Stimulated activated CD4-positive, alpha-beta T cell treated with anti-CD3 and anti-CD28 coated beads, Interleukin-12 subunit alpha, Interleukin-12 subunit beta, amount 100 ng/mL, for 24 hours (primary cell): ENCODE results near the gene TBATA.

ENCODE experiments used
- DNase-seq, 2 experiments: peaks; one replicate each; pipeline ENCODE4 v3.0.0-alpha.2; 2020; ENCODE audit warnings: low read depth in 2 of 2

TBATA gene

DNA sequence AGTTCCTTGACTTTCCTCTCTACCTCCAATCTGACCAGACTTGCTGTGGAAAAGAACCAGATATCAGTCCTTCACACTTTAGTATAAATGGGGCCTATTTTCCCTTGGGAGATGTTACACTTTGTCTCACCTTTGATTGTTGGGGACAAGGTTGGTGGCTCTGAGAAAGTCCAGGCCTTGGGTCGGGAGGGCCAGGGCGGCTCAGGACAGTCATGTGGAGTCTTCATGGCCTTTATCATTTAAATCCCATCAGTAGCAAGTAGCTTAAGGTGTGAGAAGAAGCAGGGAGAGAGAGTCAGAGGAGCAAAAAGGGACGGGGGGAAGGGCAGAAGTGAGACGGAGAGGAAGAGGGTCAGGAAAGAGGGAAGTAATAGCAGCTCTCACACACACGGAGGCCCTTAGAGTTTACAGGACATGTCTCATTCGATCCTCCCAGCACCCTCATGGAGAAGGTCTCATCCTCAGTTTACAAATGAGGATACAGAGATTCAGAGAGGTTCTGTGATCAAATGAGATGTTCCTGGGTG lies 40.5 kb downstream of the TBATA start:
- DNase-seq: no peak

GRCh38 chr10:70743879-70744278 lies 41.3 kb downstream of the TBATA start:
- DNase-seq: no peak

DNA sequence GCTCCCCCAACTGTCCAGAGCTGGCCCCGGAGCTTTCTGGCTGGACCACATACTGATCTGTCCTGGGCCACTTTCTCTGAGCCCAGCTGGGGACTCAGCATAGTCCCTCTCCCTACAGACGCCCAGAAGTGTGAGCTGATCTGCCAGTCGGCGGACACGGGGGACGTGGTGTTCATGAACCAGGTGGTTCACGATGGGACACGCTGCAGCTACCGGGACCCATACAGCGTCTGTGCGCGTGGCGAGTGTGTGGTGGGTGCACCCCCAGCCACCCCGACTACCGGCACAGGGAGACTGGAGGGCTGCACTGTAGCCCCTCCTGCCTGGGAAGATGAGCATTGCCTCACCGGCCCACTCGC lies 41.8 kb downstream of the TBATA start:
- DNase-seq: no peak

DNA sequence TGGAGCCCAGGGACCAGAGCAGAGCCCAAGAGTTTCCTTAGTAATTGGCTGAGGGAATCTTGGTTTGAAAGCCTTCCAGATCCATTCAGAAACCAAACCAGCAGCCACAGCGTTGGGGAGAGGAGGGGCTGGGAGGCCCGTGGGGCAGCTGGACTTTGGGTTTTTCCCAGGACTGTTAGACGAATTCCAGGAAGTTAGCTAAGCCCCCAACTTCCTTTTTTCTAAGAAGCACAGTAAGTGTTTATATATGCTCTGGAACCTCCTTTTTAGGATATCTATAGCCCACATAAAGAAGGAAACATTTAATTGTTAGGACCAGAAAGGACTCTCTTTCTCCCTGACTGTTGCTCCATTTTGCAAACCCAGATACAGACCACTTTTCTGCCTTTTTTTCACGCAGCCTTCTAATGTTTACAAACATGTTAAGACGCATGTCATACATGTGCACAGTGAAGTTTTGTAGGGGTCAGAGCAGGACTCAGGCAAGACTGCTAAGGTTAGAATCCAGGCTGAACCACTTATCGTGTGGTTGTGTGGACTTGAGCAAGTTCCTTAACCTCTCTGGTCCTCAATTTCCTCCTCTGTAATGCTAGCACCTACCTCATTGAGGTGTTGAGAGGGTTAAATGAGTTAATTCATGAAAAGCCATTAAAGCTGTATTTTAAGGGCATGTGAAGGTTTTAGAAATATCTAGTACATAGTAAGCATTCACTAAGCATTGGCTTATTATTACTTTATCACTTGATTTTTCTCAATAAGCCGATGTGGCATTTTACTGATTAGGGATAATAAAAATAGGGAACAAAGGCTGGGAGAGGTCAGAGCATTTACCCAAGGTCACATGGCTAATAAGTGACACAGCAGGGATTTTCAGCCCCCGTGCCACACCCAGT lies 42.4 kb downstream of the TBATA start:
- no peak for DNase-seq

DNA sequence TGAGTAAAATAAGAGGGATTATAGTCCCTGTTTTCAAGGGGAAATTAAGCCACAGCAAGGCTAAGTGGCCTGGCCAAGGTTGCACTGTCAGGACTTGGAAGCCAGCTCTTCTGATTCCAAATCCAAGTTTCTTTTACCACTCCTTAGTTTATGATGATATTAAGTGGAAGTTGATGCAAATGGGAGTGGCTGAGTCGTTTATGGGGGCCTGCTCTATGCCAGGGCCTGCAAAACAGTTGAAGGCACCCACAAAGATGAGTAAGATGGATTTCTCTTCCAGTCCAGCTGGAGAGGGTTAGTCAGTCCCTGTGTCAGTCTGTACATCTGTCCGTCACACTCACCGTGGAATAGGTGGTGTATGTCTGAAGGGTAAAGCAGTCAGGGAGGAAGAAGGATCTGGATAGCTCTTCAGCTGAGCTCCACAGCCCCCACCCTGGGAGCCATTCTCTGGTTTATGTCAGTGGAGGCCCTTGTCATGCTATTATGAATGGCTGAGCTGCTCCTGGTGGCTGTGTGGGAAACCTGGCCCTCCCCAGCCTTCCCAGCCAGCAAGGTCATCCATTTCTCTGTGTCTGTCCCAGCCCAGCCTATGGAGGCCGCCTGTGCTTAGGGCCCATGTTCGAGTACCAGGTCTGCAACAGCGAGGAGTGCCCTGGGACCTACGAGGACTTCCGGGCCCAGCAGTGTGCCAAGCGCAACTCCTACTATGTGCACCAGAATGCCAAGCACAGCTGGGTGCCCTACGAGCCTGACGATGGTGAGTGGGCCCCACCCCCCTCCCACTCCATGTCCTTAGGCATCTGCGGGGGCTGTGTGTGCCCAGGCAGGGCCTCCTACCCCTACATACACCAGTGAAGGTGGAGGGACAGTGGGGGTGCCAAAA lies 44.5 kb downstream of the TBATA start:
- DNase-seq: no peak

DNA sequence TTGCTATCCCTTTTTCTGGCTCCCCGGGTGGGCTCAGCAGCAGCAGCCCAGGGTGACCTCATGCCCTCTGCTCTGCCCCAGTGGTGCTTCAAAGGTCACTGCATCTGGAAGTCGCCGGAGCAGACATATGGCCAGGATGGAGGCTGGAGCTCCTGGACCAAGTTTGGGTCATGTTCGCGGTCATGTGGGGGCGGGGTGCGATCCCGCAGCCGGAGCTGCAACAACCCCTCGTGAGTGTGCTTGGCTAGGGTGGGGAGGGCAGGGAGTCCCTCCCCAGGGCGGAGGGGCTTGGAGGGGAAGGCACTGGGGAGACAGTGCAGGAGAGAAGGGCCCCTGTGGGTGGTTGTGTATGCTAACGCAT lies 46.4 kb downstream of the TBATA start:
- no peak for DNase-seq

DNA sequence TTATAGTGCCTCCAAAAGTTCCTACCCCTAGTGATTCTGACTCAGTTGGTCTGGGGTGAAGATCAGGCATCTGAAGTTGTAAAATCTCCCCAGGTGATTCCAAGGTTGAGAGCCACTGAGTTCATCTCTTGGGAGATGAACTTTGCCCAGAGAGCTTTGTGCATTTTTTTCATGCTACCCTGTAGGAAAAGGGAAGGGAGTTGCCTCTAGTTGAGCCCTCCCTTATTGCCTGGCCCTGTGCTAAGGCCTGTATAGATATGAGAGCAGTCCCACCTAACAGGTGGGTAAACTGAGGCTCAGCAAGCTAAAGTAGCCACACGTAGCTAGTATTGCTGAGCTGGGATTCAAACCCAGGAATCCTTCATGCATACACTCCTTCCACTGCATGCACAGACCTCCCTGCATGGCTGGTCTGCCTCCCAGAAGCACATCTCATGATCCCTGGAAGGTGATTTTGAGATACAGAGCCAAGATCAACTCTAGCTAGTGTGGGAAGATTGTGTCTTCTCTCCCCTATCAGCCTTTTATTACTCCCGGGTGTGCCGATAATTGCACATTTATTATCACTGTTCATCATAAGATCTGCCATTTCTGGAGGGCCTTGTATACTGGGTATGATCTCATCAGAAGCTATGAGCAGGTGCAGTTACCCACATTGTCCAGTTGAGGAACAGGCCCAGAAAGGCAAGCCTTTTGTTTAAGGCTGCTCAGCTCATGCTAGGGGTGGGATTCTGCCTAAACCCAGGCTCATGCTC lies 47.0 kb downstream of the TBATA start:
- DNase-seq: no peak

DNA sequence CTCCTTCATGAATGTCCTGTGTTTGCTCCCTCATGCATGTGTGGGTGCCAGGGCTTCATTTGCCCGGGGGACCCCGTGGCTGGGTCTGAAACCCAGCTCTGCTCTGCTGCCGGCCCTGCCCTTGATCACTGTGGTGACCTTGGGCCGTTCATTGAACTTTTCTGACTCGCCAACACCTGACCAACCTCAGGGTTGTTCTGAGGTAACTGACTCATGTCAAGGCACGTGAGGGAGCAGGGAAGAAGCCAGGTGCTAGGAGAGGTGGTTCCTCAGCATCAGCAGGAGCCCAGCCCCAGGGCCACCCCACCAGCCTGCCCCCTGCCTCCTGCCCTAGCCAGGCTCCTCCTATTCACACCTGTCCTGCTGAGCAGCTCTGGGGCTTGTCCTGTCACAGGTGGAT lies 47.9 kb downstream of the TBATA start:
- no peak for DNase-seq

- no peak for DNase-seq
Observed at GRCh38 chr10:70736525-70736924, 48.7 kb downstream of the TBATA start.

DNA sequence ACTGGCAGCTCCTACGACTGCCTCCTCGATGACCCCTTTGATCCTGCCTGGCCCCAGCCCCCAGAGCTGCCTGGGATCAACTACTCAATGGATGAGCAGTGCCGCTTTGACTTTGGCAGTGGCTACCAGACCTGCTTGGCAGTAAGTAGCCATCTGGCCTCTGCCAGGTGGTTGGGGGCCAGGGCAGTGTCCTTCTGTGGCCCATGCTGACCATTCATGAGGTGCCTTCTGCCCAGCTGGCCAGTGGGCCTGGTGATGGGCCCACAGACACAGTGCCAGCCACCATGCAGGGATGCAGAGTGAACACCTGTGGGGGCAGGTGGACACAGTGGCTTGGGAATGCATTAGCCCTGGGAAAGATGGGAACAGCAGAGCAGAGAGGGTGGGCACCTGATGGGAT lies 50.0 kb downstream of the TBATA start:
- DNase-seq: no peak

- no peak for DNase-seq
Observed at GRCh38 chr10:70733051-70733450, 52.1 kb downstream of the TBATA start.

- DNase-seq: no peak
Observed at GRCh38 chr10:70732569-70732968, 52.6 kb downstream of the TBATA start.

DNA sequence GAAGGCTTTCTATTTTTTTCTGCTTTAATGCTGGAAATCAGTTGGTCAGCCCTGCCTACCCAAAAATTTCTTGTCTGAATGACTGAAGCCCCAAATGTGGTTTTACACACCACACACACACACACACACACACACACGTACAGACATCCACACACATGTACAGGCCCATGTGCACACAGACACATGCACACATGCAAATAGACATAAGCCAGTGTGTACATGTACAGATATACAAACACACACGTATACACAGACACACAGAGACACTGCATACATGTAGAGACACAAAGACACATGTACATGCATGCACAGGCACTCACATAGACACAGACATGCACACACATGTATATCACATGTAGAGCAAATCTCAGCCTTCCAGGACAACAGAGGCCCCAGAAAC lies 54.2 kb downstream of the TBATA start:
- no peak for DNase-seq

DNA sequence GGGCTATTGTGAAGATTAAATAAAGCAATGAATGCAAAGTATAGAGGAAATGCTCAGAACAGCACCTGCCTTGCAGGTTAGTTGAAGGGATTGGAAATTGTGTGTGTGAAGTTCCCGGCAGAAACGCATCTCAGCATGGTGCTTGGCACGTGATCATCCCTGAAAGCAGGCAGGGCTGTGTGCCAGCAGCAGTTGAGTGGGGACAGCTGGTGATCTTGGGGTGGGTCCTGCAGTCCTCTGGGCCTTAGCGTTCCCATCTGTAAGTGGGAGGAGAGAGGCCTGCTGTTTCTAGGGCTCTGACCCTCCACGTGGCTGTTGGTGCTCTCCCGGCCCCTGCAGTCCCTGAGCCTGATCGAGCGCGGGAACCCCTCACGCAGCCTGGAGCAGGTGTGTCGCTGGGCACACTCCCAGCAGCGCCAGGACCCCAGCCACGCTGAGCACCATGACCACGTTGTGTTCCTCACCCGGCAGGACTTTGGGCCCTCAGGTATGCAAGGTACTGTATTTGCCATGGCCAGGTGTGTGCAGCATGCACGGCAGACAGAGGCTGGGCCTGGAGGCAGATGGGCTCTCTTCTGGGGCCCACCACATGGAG lies 55.3 kb downstream of the TBATA start:
- no peak for DNase-seq

DNA sequence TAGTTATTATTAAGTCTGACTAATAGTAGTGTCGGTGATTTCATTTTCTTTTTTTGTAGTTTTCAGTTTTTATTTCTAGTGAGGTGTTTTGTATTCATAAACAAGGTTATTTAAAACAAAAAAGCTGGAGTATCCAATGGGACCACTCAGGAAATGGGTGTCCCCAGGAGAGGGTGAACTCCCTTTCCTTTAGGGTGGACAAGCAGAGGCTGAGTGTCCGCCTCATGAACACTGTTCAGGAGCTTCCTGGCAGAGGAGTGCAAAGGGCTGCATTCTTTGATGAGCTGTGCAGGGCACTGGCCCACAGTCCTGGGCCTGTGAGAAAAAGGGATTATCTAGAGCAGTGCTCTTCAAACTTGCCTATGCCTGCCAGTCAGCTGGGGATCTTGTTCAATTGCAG lies 56.8 kb downstream of the TBATA start:
- no peak for DNase-seq

DNA sequence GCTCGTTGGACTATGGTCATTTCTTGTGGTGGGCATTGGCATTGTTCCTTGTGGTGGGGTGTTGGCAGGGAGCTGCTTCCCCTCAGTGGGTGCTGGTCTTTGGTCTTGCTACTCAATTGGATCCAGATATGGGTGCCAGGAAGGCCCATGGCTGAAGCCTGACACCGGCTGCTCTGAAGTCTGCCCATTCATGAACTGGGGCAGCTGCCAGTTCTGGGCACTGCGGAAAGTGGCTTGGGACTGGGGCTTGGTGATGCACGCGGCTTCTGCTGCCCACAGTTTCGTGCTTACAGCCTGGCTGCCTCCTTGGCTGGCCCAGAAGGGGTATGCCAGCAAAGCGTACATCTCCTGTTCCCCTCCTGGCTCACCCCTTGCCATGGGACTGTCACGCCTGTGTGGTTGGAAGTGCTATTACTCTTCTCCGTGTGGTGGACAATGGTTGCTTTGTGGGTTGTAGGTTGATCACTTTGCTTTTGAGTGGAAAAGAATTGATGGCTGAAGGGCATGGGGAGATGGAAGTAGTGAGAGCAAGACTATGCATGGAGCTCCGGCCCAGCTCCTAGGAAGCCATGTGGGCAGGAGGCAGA lies 58.2 kb downstream of the TBATA start:
- DNase-seq: no peak

- DNase-seq: no peak
Observed at GRCh38 chr10:70723771-70724170, 61.4 kb downstream of the TBATA start.

- DNase-seq: no peak
Observed at GRCh38 chr10:70722820-70723424, 62.3 kb downstream of the TBATA start.
